Measurements from ENCODE around the gene INTS4.
"Not testable (repeated sequence)": the region's sequence is repeated elsewhere in the genome, so short reads cannot be mapped to it uniquely, and the experiment has no call there.

Gene INTS4, protein sequence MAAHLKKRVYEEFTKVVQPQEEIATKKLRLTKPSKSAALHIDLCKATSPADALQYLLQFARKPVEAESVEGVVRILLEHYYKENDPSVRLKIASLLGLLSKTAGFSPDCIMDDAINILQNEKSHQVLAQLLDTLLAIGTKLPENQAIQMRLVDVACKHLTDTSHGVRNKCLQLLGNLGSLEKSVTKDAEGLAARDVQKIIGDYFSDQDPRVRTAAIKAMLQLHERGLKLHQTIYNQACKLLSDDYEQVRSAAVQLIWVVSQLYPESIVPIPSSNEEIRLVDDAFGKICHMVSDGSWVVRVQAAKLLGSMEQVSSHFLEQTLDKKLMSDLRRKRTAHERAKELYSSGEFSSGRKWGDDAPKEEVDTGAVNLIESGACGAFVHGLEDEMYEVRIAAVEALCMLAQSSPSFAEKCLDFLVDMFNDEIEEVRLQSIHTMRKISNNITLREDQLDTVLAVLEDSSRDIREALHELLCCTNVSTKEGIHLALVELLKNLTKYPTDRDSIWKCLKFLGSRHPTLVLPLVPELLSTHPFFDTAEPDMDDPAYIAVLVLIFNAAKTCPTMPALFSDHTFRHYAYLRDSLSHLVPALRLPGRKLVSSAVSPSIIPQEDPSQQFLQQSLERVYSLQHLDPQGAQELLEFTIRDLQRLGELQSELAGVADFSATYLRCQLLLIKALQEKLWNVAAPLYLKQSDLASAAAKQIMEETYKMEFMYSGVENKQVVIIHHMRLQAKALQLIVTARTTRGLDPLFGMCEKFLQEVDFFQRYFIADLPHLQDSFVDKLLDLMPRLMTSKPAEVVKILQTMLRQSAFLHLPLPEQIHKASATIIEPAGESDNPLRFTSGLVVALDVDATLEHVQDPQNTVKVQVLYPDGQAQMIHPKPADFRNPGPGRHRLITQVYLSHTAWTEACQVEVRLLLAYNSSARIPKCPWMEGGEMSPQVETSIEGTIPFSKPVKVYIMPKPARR

DNA sequence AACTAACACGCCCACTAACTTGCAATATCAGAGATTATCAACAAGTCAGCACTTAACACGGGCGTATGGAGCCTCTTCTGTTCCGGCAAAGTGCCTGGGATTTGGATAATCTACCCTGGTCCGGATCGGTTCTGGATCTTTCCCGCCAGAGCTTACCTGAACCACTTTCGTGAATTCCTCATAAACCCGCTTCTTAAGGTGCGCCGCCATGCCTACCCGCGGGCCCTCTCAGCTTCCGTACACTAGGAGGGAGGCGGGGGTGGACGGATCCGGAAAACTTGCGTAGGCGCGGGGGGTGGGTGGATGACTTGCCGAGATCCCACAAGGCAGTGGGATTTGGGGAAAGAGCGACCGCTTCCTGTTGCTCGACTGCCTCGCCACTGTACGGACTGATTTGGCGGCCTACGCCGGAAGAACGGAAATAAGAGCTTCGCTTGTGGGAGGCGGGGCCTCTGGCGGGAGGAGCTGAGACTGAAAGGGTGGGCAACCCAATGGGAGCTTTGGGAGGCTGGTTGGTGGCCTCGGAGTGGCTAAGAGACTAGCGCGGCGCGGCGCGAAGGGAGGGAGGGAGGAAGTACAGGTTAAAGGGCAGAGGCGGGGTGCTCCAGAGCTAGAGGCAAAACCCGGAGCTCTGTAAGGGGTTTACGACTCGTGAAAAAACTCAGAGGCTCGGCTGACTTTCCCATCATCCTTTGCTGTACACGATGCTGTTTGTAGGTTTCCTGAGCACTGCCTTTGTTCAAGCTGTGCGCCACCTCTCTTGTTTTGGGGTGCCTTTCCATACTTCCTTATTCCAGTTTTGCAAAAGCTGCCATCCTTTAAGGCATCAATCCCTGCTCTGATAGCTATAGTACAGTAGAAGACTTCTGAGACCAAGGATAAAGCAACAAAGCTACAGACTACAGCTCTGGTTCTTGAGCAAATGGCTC, at the start of gene INTS4:
Gene INTS4 (minus strand): TSS at position 235 of the 929 bp plus-strand sequence. CDS start 25 bp downstream, at position 210.
- DNase-seq (ENCODE audit: low read depth): peak; percentile 93

DNA sequence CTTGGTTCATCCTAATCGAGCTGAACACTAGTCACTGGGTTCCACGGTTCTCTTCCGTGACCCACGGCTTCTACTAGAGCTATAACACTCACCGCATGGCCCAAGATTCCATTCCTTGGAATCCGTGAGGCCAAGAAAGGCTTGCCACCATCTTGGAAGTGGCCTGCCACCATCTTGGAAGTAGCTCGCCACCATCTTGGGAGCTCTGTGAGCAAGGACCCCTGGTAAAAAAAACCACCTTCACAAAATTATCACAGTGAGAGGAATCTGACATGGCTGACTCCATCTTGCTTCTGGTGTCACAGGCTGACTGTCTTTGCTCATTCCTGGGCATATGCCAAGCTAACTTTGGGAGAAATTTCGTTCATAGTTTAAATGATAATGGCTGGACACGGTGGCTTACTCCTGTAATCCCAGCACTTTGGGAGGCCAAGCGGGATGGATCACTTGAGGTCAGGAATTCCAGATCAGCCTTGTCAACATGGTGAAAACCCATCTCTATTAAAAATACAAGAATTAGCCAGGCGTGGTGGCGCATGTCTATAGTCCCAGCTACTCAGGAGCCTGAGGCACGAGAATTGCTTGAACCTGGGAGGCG, 47.5 kb upstream of the INTS4 start:
- DNase-seq (ENCODE audit: low read depth): no peak

DNA sequence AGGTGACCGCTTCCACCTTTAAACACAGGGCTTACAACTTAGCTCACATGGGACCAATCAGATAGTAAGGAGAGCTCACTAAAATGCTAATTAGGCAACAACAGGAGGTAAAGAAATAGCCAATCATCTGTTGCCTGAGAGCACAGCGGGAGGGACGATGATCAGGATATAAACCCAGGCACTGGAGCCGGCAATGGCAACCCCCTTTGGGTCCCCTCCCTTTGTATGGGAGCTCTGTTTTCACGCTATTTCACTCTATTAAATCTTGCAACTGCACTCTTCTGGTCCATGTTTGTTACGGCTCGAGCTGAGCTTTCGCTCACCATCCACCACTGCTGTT, 46.9 kb upstream of the INTS4 start:
- not testable (repeated sequence) for DNase-seq (ENCODE audit: low read depth)

DNA sequence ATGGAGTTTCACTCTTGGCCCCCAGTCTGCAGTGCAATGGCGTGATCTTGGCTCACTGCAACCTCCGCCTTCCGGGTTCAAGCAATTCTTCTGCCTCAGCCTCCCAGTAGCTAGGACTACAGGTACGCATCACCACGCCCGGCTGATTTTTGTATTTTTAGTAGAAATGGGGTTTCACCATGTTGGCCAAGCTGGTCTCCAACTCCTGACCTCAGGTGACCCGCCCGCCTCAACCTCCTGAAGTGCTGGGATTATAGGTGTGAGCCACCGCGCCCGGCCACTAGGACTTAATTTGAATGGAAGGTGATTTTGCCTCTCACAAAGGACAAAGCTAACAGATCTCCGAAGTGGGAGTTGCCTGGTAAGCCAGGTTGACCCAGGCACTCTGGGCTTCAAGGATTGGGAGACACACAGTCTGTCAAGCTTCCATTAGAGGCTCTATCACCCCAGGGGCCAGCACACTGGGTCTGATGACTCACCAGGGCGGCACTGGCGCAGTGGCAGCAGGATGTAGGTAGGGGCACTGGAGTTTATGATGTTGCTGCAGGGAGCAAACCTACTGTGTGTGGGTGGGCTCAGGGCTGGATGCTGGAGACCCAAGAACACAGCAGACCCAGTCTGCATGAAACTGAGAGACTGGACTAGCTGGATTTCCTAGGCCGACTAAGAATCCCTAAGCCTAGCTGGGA, 46.4 kb upstream of the INTS4 start:
- DNase-seq (ENCODE audit: low read depth): no peak

DNA sequence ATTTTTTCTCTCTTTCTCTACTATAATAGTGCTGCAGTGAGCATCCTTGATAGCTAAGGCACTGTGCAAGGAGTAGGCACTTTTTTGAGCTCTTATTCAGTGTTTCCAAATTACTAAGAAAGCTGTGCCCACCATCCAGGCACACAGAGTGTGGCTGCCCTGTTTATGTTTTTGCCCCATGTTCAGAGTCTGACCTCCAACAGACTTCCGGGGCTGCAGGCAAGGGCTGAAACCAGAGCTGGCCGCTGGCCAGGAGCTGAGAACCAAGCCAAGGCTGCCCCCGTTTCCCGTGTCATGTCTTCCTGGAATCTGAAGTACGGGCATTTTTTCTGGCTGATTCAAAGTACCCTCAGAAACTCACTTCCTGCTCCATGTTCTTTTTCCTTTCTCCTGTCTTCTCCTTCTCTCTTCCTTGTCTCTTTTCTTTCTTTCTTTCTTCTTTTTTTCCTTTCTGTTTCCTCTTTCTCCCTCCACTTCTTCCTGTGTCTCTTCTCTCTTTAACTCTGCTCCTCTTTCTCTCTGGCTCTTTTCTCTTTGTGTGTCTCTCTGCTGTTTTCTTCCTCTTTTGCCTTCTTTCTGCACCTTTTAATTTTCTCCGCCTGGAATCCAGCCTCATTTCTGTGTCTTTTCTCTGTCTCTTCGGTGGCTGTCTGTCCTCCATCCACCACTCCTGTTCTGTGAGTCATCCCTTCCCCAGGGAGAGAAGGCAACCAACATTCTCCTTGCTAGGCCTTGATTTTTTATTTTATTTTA, 45.6 kb upstream of the INTS4 start:
- no peak for DNase-seq (ENCODE audit: low read depth)

DNA sequence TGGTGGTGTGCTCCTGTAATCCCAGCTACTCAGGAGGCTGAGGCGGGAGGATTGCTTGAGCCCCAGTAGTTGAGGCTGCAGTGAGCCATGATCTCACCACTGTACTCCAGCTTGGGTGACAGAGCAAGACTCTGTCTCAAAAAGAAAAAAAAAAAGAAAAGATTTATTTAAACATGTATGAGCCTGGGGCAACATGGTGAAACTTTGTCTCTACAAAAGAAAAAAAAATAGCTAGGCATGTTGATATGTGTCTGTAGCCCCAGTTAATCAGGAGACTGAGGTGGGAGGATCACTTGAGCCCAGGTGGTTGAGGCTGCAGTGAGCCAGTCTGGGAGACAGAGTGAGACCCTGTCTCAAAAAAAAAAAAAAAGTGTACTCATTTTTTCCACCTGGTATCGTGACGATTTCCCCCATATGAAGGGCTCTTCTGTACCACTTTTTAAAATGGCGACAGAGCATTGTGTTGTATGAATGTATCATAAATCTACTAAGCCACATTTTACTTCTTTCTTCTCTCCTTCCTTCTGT, 45.0 kb upstream of the INTS4 start:
- no peak for DNase-seq (ENCODE audit: low read depth)

DNA sequence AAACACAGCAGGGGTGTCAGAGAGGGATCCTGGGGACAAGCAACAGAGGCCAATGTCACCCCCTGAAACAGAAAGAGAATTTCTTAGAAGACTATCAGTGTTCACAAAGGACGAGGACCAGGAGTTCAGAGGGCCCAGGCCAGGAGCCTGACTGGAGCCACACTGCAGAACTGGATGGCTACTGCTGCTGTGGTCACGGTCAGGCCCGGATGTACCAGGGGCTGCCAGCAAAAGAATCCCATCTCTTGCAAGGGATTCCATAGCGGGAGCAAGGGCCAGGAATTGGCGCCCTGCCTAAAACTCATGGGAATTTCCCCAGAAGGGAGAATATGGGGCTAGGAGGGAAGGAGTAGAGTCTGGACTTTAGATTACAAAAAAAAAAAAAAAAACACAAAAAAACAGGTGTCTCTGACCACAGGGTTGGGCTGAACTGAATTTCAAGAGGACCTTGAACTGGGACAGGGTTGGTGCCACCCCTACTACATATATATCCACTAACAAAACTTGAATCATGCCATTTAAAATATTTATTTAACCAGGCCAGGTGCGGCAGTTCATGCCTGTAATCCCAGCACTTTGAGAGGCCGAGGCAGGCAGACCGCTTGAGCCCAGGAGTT, 44.3 kb upstream of the INTS4 start:
- DNase-seq (ENCODE audit: low read depth): no peak

DNA sequence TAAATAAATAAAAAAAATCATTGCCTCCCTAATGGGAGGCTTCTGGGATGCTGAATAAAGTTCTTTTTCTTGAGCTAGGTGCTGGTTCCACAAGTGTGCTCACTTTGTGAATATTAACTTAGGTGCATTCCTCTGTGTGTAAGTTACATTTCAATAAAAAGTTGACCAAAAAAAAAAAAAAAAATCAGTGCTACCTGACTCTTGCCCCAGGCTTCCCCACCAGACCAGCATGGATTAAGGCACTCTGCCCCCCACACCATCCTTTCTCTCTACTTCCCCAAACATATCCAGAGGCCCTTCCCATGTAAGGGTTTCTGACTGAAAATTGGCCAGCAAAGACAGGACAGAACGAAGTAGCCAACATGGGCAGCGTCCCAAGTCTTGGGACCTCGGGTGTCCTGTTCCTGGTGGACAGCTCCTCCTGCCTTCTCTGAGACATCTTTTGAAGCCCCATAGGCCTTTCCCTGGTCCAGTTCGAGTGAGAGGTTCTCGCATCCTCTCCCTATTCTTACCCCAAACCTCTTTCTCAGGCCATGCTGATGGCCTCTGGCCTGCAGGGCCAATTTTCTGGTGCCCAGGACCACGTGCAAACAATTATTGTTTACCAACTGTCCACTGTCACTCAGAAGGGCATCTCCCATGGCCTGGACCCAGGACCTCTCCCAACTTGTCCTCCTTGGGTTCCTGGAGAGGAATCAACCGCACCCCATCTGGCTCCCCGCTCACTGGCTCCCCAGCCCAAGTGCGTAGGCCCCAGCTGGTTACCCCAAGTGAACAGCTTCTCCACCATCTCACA, 43.6 kb upstream of the INTS4 start:
- DNase-seq (ENCODE audit: low read depth): no peak

DNA sequence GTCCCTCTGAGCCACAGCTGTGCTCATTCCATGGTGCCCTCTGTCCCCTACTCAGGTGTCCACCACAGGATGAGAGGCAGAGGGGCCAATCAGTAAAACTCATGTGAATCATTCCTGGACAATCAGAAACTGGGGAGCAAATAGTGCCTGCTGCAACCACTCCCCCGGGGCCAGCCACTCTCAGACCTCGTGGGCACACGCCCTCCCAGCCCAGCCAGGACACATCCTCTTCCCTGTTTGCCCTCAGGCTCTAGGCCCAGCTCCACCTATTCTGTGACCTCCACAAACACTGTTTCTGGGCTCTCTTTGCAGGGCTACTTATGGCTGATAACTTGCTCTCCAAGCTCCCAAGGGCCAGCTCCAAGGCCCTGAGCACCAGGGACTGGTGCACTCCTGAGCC, 42.6 kb upstream of the INTS4 start:
- DNase-seq (ENCODE audit: low read depth): no peak

DNA sequence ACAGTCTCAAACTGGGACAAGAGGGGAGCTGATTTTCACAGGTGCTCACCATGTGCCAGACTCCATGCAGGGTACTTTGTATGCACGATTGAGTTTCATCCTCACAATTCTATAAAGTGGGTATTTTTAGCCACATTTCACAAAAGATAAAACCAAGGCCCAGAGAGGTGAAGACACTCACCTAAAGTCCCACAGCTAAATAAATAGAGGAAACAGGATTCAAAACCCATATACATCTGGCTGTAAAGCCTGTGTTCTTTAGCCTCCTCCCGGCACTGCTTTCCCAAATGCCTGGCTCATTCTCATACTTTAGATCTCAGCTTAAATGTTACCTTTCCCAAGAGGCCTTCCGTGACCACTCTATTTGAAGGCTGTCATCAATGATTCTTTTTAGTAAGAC, 41.8 kb upstream of the INTS4 start:
- no peak for DNase-seq (ENCODE audit: low read depth)

DNA sequence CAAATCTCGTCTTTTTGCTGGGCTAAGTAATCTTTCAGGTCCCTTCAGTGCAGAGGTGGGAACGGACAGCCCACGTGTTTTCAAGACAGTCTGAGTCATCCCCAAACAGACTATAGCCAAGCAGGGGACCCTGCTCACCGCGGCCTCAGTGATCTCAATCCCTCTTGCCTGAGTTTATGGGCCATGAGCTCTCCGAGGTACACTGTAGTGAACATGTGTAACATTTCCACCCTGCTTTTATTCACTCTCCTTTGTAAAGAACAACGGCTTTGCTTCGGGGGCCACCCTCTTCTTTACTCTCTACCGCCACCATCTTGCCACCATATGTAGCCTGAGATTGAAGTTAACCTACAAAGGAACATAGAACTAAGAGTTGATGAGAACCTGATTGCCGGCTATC, 40.2 kb upstream of the INTS4 start:
- DNase-seq (ENCODE audit: low read depth): no peak

DNA sequence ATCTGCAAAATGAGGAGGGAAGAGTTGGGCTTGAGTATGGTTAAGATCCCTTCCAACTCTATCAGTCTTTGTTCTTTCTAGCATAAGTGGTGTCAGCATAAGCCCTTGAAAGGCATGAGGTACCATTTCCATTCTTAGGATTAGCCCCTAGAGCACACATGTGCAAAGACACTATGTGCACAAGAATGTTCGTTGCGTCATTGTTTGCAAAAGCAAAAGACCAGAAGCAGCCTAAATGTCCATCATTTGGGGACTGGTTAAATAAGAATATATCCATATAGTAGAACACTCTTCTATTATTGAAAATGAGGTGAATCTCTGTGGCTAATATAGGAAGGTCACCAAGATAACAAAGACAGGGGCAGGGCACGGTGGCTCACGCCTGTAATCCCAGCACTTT, 38.6 kb upstream of the INTS4 start:
- no peak for DNase-seq (ENCODE audit: low read depth)

DNA sequence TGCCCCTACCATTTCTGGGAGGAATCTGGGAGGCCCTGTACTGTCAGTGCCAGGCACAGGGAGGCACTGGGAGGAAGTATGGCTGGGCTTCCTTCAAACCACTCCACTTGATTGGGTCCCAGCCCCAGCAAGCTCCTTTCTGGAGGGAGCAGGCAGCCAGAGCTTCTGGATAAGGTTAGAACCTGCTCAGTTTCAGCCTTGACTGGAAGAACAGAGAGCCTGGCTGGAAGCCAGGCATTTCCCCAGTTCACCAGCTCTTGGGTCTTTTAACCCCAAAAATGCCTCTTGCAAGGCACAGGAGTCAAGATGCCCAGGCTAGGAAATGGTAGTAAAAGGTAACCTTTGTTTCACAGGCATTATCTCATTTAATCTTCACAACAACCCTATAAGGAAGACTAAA, 37.6 kb upstream of the INTS4 start:
- DNase-seq (ENCODE audit: low read depth): no peak

DNA sequence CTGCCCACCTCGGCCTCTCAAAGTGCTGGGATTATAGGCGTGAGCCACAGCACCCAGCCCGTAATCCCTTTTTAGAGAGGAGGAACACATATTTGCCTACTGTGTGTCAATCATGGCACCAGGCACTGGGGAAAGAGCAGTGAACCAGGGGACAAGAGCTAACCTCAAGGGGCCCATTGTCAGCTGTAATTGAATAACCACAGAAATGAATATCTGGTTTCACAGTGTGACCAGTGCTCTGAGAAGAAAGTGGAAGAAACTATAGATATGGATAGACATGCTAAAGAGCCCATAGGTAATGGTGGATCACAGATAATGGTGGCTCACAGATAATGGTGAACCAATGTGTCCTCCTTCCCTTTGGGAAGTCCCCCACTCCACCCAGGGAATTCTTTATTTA, 37.2 kb upstream of the INTS4 start:
- DNase-seq (ENCODE audit: low read depth): no peak

DNA sequence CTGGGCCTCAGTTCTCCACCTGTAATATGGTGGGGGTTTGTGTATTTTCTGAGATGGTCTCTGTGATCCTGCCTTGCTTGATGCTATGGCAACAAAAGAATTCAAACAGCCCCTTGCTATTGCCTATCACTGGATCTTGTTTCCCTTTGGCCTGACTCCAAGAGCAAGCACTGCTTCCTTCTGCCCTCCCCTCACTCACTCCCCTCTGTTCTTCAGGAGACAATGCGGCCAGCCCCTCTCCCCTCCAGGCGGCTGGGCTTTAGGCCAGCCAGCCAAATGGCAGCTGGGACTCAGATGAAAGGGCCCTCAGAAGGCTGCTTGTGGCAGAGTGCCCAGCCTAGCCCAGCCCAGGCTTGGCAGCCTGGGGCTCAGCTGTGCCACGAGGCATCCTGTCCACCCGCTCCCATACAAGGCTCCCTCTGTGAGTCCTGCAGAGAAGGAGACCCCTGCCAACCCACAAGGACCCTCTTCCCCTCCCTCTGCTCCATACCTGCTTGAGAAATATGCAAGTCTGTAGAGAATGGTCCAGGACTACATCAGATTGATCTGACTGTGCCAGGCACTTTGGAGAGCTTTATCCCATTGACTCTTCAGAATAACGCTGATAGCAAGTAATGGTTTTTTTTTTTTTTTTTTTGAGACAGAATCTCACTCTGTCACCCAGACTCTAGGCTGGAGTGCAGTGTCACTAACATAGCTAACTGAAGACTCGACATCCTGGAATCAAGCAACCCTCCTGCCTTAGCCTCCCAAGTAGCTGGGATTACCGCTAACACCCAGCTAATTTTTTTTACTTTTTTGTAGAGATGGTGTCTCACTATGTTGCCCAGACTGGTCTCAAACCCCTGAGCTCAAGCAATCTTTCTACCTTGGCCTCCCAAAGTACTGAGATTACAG, 36.2 kb upstream of the INTS4 start:
- DNase-seq (ENCODE audit: low read depth): no peak

DNA sequence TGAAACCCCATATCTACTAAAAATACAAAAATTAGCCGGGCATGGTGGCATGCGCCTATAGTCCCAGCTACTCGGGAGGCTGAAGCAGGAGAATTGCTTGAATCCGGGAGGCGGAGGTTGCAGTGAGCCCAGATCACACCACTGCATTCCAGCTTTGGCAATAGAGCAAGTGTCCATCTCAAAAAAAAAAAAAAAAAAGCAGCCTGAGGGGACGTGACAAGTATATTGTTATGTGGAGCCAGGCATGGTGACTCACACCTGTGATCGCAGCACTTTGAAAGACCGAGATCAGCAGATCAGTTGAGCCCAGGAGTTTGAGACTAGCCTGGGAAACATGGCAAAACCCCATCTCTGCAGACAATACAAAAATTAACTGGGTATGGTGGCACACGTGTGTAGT, 34.0 kb upstream of the INTS4 start:
- not testable (repeated sequence) for DNase-seq (ENCODE audit: low read depth)

DNA sequence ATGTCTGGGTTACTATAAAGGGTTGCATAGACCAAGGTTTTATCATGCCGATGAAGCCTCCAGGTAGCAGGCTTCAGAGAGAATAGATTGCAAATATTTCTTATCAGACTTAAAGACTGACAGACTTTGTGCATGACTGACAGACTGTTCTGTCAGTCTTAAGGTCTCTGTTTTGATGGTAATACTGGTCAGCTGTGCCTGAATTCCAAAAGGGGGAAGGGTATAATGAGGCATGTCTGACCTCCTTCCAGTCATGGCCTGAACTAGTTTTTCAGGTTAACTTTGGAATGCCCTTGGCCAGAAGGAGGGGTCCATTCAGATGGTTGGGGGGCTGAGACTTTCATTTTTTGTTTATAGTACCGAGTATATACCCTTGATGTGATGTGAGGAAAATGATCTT, 33.3 kb upstream of the INTS4 start:
- DNase-seq (ENCODE audit: low read depth): no peak

DNA sequence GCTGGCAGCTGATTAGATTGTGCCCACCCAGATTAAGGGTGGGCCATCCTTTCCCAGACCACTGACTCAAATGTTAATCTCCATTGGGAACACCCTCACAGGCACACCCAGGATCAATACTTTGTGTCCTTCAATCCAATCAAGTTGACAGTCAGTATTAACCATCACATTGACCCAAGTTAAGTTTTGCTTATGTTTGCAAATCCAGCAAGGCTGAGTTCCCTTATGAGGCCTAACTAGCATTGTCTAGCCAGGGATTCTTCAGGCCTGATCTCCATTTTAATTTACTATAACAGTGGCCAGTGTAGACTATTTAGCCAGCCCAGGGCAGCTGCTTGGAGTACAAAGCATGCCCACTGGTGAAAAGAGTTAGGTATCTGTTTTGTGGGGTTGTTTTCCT, 30.9 kb upstream of the INTS4 start:
- DNase-seq (ENCODE audit: low read depth): no peak

Measured in stimulated activated CD8-positive, alpha-beta memory T cell treated with anti-CD3 and anti-CD28 coated beads, Interleukin-7, amount 100 ng/mL, for 24 hours (primary cell).